ENCODE results near the gene MBNL1. TPM values are rescaled to one million over a fixed set of nuclear protein-coding genes. Genes with fewer than 3 reads are reported as not detected.

MBNL1 gene
- polyA plus RNA-seq, 1 experiment = 203 TPM

DNA sequence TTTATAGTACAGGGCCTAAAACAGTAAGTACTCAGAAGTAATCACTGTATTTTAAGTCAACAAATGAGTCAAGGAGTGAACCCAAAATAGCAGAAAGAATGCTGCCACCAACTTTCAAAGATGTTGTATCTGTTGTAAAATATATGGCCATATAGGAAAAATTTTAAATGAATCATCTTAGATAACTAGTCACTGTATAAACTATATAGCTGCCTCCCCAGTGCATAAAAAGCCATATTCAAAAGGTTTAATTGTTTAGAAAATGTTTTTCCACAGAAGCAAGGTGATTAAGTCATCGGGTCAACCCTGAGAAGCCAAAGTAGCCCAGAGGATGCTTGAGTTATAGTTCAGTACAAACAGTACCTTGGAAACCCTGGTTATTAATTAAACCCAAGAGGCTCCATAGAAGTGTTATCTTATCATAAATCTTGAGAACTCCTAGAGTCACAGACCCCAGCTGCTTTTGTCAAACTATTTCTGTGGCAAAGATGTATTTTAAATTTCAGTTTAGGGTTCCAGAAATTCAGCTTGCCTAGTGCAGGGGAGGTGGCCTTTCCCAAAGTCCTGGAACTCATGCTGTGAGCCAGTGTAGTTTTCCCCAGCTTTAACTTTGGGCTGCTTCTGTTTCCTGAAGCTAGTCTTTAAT lies 39.2 kb downstream of the MBNL1 start:
- no peak for DNase-seq (ENCODE audit: low read depth)
- no peaks in the 10 kb centered on the region; the same call in 1 of the 2 replicates for H3K36me3 ChIP-seq (ENCODE audit: control insufficient read depth, insufficient read depth, low read length)
- ChIA-PET POLR2A (interaction anchor here (0.6 kb wide), 1 partner anchor 89 kb away, joined by 4 read pairs; no protein-coding TSS in a partner anchor), CTCF (interaction anchor here (1.0 to 1.4 kb wide), 2 partner anchors 24 to 235 kb away, joined by 3 to 4 read pairs; no protein-coding TSS in a partner anchor)
- no peak for TF ChIP-seq CTCF (IDR thresholded peaks at IDR 0.05; ENCODE audit: insufficient read depth, low read depth, low read length)
- H3K27me3 ChIP-seq (ENCODE audit: control insufficient read depth, insufficient read depth, low read length) = no peaks in the 10 kb centered on the region
- H3K4me3 ChIP-seq (ENCODE audit: low read depth, low read length) = no peak overlapping the region

DNA sequence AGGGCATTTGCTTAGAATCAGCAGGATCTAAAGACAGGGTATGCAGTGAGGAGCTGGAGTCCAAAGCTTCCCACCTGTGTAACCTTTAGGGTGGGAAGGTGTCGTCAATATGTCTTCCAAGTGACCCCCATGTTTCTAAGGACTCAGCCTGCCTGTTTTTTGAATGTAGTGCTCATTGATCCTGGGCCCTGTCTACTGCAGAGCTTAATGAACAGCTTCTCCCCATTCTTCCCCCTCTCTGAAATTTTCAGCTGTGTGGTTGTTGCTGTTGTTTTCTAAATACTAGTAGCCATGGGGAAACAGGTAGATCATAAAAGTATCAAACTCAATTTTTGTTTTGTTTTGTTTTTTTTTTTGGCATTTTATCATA lies 39.7 kb downstream of the MBNL1 start:
- Histone ChIP-seq H3K36me3 (ENCODE audit: control insufficient read depth, insufficient read depth, low read length) (no peaks in the 10 kb centered on the region; the same call in 1 of the 2 replicates), H3K4me3 (ENCODE audit: low read depth, low read length) (no peak overlapping the region), H3K27me3 (ENCODE audit: control insufficient read depth, insufficient read depth, low read length) (no peaks in the 10 kb centered on the region)
- POLR2A ChIA-PET = no interaction called here
- no peak for DNase-seq (ENCODE audit: low read depth)
- CTCF ChIA-PET = interaction anchor here (1.0 to 1.4 kb wide), 2 partner anchors 23 to 236 kb away, joined by 3 to 4 read pairs; no protein-coding TSS in a partner anchor
- TF ChIP-seq CTCF (IDR thresholded peaks at IDR 0.05; ENCODE audit: insufficient read depth, low read depth, low read length) = no peak

GRCh38 chr3:152309031-152309430 lies 40.3 kb downstream of the MBNL1 start:
- Histone ChIP-seq H3K27me3 (ENCODE audit: control insufficient read depth, insufficient read depth, low read length) (no peaks in the 10 kb centered on the region), H3K36me3 (ENCODE audit: control insufficient read depth, insufficient read depth, low read length) (no peaks in the 10 kb centered on the region; the same call in 1 of the 2 replicates), H3K4me3 (ENCODE audit: low read depth, low read length) (no peak overlapping the region)
- ChIA-PET CTCF (interaction anchor here (1.0 to 1.4 kb wide), 2 partner anchors 22 to 237 kb away, joined by 3 to 4 read pairs; no protein-coding TSS in a partner anchor), POLR2A (no interaction called here)
- DNase-seq (ENCODE audit: low read depth) = no peak
- no peak for TF ChIP-seq CTCF (IDR thresholded peaks at IDR 0.05; ENCODE audit: insufficient read depth, low read depth, low read length)

- Histone ChIP-seq H3K36me3 (ENCODE audit: control insufficient read depth, insufficient read depth, low read length) (no peaks in the 10 kb centered on the region; the same call in 1 of the 2 replicates), H3K27me3 (ENCODE audit: control insufficient read depth, insufficient read depth, low read length) (no peaks in the 10 kb centered on the region), H3K4me3 (ENCODE audit: low read depth, low read length) (no peak overlapping the region)
- no peak for TF ChIP-seq CTCF (IDR thresholded peaks at IDR 0.05; ENCODE audit: insufficient read depth, low read depth, low read length)
- ChIA-PET CTCF (interaction anchor here (0.9 to 1.2 kb wide), 2 partner anchors 23 to 134 kb away, joined by 5 to 9 read pairs; no protein-coding TSS in a partner anchor), POLR2A (interaction anchor here (0.6 to 0.9 kb wide), 2 partner anchors 37 to 43 kb away, joined by 3 to 5 read pairs; no protein-coding TSS in a partner anchor)
- no peak for DNase-seq (ENCODE audit: low read depth)
Measured at GRCh38 chr3:152309535-152310307, 41.0 kb downstream of the MBNL1 start.

- CTCF ChIA-PET = no interaction called here
- no peak for TF ChIP-seq CTCF (IDR thresholded peaks at IDR 0.05; ENCODE audit: insufficient read depth, low read depth, low read length)
- POLR2A ChIA-PET = interaction anchor here (0.5 to 0.6 kb wide), 2 partner anchors 44 to 49 kb away, joined by 3 to 12 read pairs; no protein-coding TSS in a partner anchor
Measured at GRCh38 chr3:152313430-152313829, 44.7 kb downstream of the MBNL1 start.

More at GRCh38 chr3:152313430-152313829, 44.7 kb downstream of the MBNL1 start:
- H3K27me3 ChIP-seq (ENCODE audit: control insufficient read depth, insufficient read depth, low read length) = no peaks in the 10 kb centered on the region
- DNase-seq (ENCODE audit: low read depth) = no peak
- H3K36me3 ChIP-seq (ENCODE audit: control insufficient read depth, insufficient read depth, low read length) = no peaks in the 10 kb centered on the region
- no peak overlapping the region for H3K4me3 ChIP-seq (ENCODE audit: low read depth, low read length)

Data from BJ (cell line).